ENCODE measurements around the gene DOCK2. TPM values are rescaled to one million over a fixed set of nuclear protein-coding genes. Genes with fewer than 3 reads are reported as not detected.

DOCK2 gene
- polyA plus RNA-seq, 2 of the 4 experiments (the other 2 are of a cell fraction): 2.1 to 4.6 TPM

DNA sequence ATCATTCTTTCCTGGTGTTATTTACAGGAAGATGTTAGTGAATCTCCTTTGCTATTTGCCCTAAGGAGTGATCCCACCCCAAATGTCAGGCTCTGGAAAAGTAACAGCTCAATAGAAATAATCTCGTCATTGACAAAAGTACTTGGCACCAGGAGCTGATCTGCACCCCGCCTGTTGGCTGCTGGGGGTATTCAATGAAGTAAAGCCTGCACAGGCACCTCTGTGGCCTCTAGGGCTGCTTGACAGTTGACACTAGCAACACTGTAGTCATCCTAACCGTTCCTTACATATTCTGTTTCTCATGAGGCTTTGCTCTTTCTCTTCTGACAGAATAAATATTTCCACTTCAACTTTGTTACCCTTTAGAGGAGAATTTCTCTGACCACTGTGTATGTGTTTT is 103.4 kb downstream of the DOCK2 start:
- 62% methylated on average over 3 of the region's 3 CpGs for WGBS (ENCODE audit: missing lambda C conversion rate)
- no peak; a peak in 1 of 6 replicates for ATAC-seq
- no peaks in the 10 kb centered on the region for H3K9me3 ChIP-seq

DNA sequence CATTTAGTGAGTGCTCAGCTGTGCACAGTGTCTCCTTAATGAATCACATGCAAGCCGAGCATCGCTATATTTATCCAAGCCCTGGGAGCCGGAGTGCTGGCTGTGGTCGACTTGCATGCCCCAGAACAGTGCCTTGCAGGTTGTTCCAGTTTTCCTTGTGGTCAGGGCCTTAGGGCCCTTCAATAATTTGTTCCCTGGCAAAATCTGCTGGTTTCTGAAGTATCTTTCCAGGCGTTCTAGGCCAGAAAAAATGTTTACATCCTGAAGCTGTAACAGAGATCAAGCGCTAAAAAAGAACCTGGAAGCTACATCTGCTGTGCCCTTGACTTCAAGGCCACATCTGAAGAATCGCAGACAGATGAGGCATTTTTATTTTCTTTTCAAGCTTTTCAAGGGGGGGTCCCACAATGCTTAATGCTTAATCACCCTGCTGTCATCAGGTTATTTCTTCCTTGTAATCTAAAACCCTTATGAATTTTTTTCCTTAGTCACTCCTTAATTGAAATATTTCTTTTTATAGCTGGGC is 105.8 kb downstream of the DOCK2 start:
- no peaks in the 10 kb centered on the region for H3K9me3 ChIP-seq
- no peaks in the 10 kb centered on the region for H3K4me1 ChIP-seq
- FAIRE-seq (no peak), ATAC-seq (no peak), DNase-seq (ENCODE audit: low read depth in 1 of 2, low spot score in 1 of 2) (no peak)
- ChIA-PET POLR2A (no interaction called here), CTCF (interaction anchor here (0.7 to 1.9 kb wide), 3 partner anchors 9 to 238 kb away, joined by 3 to 6 read pairs (median 3); partner anchors contain the start of gene INSYN2B)
- WGBS (ENCODE audit: missing lambda C conversion rate): 73% methylated on average over 7 of the region's 7 CpGs
- no peak overlapping the region for H3K4me2 ChIP-seq
- H3K27ac ChIP-seq: no peak overlapping the region
- TF ChIP-seq POLR2A (IDR thresholded peaks at IDR 0.05; ENCODE audit: low read length): no peak
- no peak for TF ChIP-seq CBX8 (IDR thresholded peaks at IDR 0.05)
- no peak for TF ChIP-seq SMC3 (IDR thresholded peaks at IDR 0.05)
- no peak for TF ChIP-seq RCOR1 (IDR thresholded peaks at IDR 0.05; ENCODE audit: low read depth, low read length)
- no peak for TF ChIP-seq MAFK (IDR thresholded peaks at IDR 0.05; ENCODE audit: partially characterized antibody)
- TF ChIP-seq, protein P1, sequence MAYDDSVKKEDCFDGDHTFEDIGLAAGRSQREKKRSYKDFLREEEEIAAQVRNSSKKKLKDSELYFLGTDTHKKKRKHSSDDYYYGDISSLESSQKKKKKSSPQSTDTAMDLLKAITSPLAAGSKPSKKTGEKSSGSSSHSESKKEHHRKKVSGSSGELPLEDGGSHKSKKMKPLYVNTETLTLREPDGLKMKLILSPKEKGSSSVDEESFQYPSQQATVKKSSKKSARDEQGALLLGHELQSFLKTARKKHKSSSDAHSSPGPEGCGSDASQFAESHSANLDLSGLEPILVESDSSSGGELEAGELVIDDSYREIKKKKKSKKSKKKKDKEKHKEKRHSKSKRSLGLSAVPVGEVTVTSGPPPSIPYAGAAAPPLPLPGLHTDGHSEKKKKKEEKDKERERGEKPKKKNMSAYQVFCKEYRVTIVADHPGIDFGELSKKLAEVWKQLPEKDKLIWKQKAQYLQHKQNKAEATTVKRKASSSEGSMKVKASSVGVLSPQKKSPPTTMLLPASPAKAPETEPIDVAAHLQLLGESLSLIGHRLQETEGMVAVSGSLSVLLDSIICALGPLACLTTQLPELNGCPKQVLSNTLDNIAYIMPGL (CRISPR knock-in tag; IDR thresholded peaks at IDR 0.05; ENCODE audit: borderline replicate concordance): no peak
- TF ChIP-seq POLR2AphosphoS2 (conservative IDR thresholded peaks at IDR 0.05; ENCODE audit: low read length): no peak
- no peak for TF ChIP-seq NR3C1 (IDR thresholded peaks at IDR 0.05)
- H3K4me3 ChIP-seq: no peak overlapping the region

More for the DNA sequence above, 103.4 kb downstream of the DOCK2 start:
- Histone ChIP-seq H3K4me3 (no peak overlapping the region), H3K27ac (no peak overlapping the region), H3K4me2 (no peak overlapping the region), H3K4me1 (no peaks in the 10 kb centered on the region)
- CTCF ChIA-PET: interaction anchor here (3.4 kb wide), 1 partner anchor 240 kb away, joined by 9 read pairs; the partner anchor contains the start of gene INSYN2B
- no peak for TF ChIP-seq TFCP2L1 (CRISPR knock-in tag; IDR thresholded peaks at IDR 0.05)
- no peak for TF ChIP-seq RAD21 (conservative IDR thresholded peaks at IDR 0.05 in 1 of 2, IDR thresholded peaks at IDR 0.05 in 1 of 2)
- TF ChIP-seq ESRRA (IDR thresholded peaks at IDR 0.05; ENCODE audit: borderline replicate concordance, low read length): no peak
- TF ChIP-seq ZNF302 (CRISPR knock-in tag; IDR thresholded peaks at IDR 0.05): no peak
- TF ChIP-seq, protein P2, sequence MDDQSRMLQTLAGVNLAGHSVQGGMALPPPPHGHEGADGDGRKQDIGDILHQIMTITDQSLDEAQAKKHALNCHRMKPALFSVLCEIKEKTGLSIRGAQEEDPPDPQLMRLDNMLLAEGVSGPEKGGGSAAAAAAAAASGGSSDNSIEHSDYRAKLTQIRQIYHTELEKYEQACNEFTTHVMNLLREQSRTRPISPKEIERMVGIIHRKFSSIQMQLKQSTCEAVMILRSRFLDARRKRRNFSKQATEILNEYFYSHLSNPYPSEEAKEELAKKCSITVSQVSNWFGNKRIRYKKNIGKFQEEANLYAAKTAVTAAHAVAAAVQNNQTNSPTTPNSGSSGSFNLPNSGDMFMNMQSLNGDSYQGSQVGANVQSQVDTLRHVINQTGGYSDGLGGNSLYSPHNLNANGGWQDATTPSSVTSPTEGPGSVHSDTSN (IDR thresholded peaks at IDR 0.05): no peak
- TF ChIP-seq ZC3H11A (IDR thresholded peaks at IDR 0.05): no peak
- TF ChIP-seq, protein P3, sequence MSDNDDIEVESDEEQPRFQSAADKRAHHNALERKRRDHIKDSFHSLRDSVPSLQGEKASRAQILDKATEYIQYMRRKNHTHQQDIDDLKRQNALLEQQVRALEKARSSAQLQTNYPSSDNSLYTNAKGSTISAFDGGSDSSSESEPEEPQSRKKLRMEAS (IDR thresholded peaks at IDR 0.05): no peak
- no peak for TF ChIP-seq NFE2L2 (conservative IDR thresholded peaks at IDR 0.05; ENCODE audit: low read length)
- TF ChIP-seq, protein P4, sequence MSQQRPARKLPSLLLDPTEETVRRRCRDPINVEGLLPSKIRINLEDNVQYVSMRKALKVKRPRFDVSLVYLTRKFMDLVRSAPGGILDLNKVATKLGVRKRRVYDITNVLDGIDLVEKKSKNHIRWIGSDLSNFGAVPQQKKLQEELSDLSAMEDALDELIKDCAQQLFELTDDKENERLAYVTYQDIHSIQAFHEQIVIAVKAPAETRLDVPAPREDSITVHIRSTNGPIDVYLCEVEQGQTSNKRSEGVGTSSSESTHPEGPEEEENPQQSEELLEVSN (IDR thresholded peaks at IDR 0.05; ENCODE audit: borderline replicate concordance, low read depth): no peak
- no peak for TF ChIP-seq KDM5A (IDR thresholded peaks at IDR 0.05)
- FAIRE-seq (no peak), DNase-seq (ENCODE audit: low read depth in 1 of 2, low spot score in 1 of 2) (no peak)
- POLR2A ChIA-PET: no interaction called here

DNA sequence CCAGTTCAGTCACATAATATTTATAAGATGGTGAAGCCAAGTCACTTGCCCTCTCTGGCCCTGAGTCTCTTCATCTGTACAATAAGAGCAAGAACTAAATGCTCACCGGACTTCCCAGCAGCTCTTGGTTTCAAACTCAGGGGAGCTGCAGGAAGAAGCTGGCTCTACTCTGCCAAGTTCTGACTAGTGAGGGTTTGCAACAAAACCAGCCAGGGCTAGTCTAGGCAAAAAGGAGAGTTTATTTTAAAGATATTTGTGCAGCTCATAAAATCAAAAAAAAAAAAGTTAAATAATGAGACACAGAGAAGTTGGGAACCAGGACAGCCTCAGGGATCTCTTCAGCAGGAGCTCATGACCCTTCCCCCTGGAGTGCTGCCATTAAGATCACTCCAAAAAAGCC is 107.3 kb downstream of the DOCK2 start:
- no peaks in the 10 kb centered on the region for H3K4me1 ChIP-seq
- FAIRE-seq (no peak), ATAC-seq (no peak), DNase-seq (ENCODE audit: low read depth in 1 of 2, low spot score in 1 of 2) (no peak)
- CTCF ChIA-PET: no interaction called here
- no peak overlapping the region for H3K4me3 ChIP-seq
- WGBS (ENCODE audit: missing lambda C conversion rate): 93% methylated on average over 1 of the region's 1 CpG
- H3K9me3 ChIP-seq: no peaks in the 10 kb centered on the region
- H3K4me2 ChIP-seq: no peak overlapping the region
- no peak for TF ChIP-seq EHF (CRISPR knock-in tag; IDR thresholded peaks at IDR 0.05)
- no peak for TF ChIP-seq CBX8 (IDR thresholded peaks at IDR 0.05)
- no peak for TF ChIP-seq HEYL (CRISPR knock-in tag; IDR thresholded peaks at IDR 0.05)
- TF ChIP-seq HOXB13 (CRISPR knock-in tag; IDR thresholded peaks at IDR 0.05; ENCODE audit: low read depth): no peak
- no peak for TF ChIP-seq MAFK (IDR thresholded peaks at IDR 0.05; ENCODE audit: partially characterized antibody)
- TF ChIP-seq, protein P5, sequence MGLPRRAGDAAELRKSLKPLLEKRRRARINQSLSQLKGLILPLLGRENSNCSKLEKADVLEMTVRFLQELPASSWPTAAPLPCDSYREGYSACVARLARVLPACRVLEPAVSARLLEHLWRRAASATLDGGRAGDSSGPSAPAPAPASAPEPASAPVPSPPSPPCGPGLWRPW (IDR thresholded peaks at IDR 0.05): no peak
- no peak for TF ChIP-seq KDM1A (IDR thresholded peaks at IDR 0.05; ENCODE audit: low read depth)
- TF ChIP-seq, protein P6, sequence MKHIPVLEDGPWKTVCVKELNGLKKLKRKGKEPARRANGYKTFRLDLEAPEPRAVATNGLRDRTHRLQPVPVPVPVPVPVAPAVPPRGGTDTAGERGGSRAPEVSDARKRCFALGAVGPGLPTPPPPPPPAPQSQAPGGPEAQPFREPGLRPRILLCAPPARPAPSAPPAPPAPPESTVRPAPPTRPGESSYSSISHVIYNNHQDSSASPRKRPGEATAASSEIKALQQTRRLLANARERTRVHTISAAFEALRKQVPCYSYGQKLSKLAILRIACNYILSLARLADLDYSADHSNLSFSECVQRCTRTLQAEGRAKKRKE (CRISPR knock-in tag; IDR thresholded peaks at IDR 0.05; ENCODE audit: low read depth): no peak
- TF ChIP-seq, protein P1 (CRISPR knock-in tag; IDR thresholded peaks at IDR 0.05; ENCODE audit: borderline replicate concordance): no peak
- no peak overlapping the region for H3K27ac ChIP-seq
- POLR2A ChIA-PET: no interaction called here

Measured in A549 (cell line).